ENCODE results near the gene MISP. TPM values are rescaled to one million over a fixed set of nuclear protein-coding genes. Genes with fewer than 3 reads are reported as not detected.
A peak's percentile ranks its signal among the peaks of the same experiment; 100 is the strongest.

MISP gene
- total RNA-seq, 2 donors from 2014 or later = 0.14 TPM; not detected in 1

DNA sequence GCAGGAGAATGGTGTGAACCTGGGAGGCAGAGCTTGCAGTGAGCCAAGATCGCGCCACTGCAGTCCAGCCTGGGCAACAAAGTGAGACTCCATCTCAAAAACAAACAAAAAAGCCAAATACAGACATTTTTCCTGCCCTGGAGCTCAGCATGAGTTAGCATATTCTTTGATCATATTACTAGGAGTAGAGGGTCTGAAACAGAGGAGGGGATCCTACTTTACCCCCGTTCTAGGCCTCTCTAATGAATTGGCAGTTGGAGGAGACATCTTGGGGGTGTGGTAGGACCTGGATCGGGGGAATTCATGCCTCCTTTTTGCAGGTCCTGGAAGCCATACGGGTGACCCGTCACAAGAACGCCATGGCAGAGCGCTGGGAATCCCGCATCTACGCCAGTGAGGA lies 12.3 kb downstream of the MISP start:
- intact Hi-C loops (cut with DNase I) = loop anchor here in 1 of 2 donors (10.0 kb wide), 1 partner anchor 232 kb away; no protein-coding TSS in a partner anchor
- no peak for DNase-seq (ENCODE audit: low spot score)

DNA sequence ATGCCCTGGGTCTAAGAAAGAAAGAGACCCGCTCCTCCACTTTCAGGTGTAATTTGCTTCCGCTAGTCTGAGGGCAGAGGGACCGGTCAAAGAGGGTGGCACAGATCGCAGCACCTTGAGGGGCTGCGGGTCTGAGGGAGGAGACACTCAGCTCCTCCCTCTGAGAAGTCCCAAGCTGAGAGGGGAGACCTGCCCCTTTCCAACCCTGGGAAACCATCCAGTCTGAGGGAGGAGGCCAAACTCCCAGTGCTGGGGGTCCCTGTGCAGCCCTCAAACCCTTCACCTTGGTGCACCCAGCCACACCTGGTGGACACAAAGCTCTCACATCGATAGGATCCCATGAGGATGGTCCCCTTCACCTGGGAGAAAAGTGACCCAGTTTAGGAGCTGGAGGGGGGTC lies 13.0 kb downstream of the MISP start:
- intact Hi-C loops (cut with DNase I) = loop anchor here in 1 of 2 donors (10.0 kb wide), 1 partner anchor 231 kb away; no protein-coding TSS in a partner anchor
- DNase-seq (ENCODE audit: low spot score) = no peak

DNA sequence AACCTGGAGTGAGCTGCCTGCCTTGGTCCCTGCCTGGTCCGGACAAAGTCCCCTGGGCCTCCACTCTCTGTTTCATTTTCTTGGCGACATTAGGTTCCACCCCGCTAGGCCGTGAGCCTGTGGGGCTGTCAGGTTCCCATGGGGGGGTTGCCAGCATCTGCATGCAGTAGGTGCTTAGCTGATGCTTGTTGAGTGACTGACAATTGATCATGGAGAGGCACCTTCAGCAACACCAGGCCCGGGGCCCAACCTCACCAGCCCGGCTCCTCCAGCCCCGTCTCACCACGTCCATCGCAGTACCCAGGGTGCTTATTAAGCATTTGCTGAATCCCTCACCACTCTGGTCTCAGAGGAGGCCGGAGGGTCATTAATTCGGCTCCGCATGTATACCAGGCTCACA lies 13.4 kb downstream of the MISP start:
- intact Hi-C loops (cut with DNase I) = loop anchor here in 1 of 2 donors (10.0 kb wide), 1 partner anchor 230 kb away; no protein-coding TSS in a partner anchor
- no peak for DNase-seq (ENCODE audit: low spot score)

DNA sequence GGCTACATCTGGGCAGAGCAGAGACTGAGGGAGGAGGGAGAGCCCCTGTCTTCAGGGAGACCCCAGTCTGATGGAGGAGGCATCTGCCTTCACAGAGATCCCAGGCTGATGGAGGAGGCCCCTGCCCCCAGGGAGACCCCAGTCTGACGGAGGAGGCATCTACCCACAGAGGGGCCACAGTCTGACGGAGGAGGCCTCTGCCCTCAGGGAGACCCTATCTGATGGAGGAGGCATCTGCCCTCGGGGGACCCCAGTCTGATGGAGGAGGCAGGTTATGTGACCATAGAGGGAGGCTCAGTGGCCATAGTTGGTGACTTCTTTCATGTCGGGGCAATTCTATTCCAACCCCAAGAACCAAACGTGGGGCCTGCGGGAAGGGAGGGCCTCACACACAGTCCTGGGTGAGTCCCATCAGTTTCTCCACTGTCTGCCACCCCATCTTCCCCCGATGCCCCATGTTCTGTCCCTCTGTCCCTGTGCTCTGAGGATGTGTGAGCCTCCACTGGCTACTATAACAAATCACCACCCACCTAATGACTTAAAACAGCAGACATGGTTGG lies 14.3 kb downstream of the MISP start:
- intact Hi-C loops (cut with DNase I) = loop anchor here in 1 of 2 donors (5.0 to 10.0 kb wide), 2 partner anchors 152 to 230 kb away; partner anchors contain the start of gene KISS1R
- no peak for DNase-seq (ENCODE audit: low spot score)

DNA sequence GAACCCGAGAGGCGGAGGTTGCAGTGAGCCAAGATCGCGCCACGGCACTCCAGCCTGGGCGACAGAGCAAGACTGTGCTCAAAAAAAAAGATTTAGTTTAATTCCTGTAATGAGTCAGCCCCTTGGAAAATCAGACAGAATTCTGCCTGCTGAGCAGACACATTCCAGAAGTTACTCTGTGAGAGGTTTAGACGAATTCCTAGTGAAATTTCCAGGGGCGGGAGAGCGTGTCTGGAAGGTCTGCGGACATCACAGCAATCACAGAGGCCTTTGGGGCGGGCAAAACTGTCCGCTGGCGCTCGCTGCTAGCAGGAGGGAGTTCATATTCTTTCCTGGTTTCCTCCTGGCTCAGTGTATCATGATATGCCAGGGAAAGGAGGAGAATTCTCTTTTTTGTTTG lies 17.5 kb downstream of the MISP start:
- intact Hi-C loops (cut with DNase I) = loop anchor here in 1 of 2 donors (5.0 to 10.0 kb wide), 2 partner anchors 149 to 226 kb away; partner anchors contain the start of gene KISS1R
- DNase-seq (ENCODE audit: low spot score) = no peak

DNA sequence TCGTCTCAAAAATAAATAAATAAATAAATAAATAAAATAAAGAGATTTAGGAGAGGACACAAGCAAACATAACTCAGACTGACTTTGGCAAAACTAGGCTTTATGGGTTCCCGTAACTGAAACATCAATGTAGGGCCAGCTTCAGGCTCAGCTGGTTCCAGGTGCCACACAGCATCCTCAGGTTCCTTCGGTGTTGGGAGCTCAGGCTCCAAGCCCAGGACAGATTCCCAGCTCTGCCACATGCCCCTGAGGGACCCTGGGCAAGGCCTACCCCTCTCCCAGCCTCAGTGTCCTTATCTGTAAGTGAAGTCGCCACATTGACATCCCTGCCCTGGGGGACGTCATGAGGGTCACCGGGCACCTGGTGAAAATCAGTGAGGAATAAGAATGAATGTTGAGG lies 18.7 kb downstream of the MISP start:
- intact Hi-C loops (cut with DNase I) = loop anchor here (5.0 to 10.0 kb wide), 4 partner anchors 83 to 225 kb away; partner anchors contain the start of genes ELANE (in 1 of the 2) and KISS1R (in 1 of the 2)
- no peak for DNase-seq (ENCODE audit: low spot score)

DNA sequence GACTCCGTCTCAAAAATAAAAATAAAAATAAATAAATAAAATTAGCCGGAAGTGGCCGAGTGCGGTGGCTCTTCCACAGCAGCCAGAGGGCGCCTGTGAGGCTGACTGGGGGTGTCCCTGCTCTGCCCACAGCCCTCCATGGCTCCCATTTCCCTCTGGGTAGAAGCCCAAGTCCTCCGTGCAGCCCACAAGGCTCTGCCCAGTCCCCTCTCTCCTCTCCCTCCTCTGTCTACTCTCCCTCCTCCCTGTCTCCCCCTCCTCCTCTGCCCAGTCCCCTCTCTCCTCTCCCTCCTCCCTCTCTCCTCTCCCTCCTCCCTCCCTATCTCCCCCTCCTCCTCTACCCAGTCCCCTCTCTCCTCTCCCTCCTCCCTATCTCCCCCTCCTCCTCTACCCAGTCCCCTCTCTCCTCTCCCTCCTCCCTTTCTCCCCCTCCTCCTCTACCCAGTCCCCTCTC lies 20.4 kb downstream of the MISP start:
- intact Hi-C loops (cut with DNase I) = loop anchor here in 1 of 2 donors (5.0 to 10.0 kb wide), 3 partner anchors 81 to 223 kb away; partner anchors contain the start of gene ELANE
- no peak for DNase-seq (ENCODE audit: low spot score)

DNA sequence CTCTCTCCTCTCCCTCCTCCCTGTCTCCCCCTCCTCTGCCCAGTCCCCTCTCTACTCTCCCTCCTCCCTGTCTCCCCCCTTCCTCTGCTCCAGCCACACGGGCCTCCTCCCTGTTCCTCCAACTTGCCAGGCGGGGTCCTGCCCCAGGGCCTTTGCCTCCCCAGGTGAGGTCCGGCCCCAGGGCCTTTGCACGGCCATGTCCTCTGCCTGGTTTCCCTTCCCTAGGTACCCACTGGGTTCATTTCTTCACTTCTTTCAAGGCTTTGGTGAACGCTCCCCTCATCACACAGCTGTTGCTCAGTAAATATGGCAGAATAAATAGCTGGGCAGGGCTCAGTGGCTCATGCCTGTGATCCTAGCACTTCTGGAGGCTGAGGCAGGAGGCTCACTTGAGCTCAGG lies 21.2 kb downstream of the MISP start:
- DNase-seq (ENCODE audit: low spot score) = no peak
- intact Hi-C loops (cut with DNase I) = loop anchor here in 1 of 2 donors (5.0 to 10.0 kb wide), 3 partner anchors 80 to 223 kb away; partner anchors contain the start of gene ELANE

DNA sequence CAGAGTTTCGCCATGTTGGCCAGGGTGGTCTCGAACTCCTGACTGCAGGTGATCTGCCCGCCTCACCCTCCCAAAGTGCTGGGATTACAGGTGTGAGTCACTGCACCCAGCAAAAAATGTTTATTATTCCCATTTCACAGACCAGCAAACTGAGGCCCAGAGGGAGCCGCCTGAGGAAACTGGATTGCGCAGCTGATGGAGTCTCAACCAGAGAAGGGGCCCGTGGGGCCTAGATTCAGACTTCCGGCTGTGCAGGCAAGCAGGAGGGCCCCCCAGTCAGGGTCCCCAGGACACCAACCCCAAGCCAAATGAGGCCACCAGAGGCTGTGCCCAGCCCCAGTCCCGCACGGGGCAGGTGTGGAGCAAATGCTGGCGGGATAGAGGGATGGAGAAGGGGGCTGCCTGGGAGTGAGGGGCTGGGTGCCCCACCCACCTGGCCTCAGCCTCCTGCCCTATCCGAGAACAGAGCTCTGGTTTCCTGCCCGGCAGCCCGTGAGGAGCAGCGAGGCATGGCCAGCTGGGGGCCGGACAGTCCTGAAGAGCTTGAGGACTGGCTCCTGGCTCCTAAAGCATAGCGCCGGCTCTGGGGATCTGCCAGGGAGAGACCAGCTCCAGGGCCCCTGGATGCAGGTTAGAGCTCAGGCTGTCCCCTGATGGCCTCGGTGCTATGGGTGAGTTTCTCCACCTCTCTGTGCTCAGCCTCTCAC lies 22.0 kb downstream of the MISP start:
- intact Hi-C loops (cut with DNase I) = loop anchor here in 1 of 2 donors (5.0 to 10.0 kb wide), 3 partner anchors 79 to 222 kb away; partner anchors contain the start of gene ELANE
- no peak for DNase-seq (ENCODE audit: low spot score)

DNA sequence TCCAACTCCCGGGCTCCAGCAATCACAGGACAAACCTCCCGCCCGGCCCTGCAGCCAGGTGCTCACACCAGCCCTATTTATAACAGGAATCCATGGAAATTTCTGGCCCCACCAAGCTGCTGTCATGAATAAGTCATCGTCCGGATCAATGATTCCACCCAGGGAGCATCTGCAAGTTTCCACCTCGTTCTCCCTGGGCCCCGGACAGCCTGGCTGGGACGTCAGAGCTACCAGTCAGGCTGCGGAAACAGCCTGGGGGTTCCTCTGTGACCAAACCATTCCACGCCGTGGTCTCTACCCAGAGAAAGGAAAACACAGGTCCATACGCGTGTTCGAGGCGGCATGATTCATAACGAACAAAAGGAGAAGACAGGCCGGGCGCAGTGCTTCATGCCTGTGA lies 25.6 kb downstream of the MISP start:
- intact Hi-C loops (cut with DNase I) = loop anchor here in 1 of 2 donors (10.0 kb wide), 1 partner anchor 218 kb away; no protein-coding TSS in a partner anchor

DNA sequence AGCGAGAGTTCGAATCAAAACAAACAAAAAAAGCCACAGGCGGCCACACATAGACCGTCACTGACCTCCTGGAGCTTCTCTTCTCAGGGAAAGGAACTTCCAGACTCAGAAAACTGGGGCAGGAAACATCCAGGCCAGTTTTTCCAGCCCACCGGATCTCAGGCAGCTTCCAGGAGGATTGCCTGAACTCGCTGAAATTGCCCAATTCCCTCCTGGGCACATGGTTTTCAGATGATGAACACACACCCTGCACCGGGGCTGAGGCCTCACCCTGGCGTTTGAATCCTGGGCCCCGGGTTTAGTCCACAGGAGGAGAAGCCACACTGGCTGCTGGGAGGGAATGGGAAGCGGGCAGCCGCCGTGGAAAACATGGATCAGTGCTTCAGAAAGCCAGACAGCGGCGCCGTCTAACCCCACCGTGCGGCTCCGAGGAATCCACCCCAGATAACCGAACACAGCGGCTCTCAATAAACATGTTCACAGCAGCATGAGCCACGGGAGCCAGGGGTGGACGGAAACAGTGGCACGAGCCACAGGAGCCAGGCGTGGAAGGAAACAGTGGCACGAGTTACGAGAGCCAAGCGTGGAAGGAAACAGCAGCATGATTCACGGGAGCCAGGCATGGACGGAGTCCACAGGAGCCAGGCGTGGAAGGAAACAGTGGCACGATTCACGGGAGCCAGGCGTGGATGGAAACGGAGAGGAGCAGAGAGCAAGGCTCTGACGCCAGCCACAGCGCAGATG lies 28.2 kb downstream of the MISP start:
- peak; percentile 89 for DNase-seq (ENCODE audit: low spot score)

More for the DNA sequence above, 25.6 kb downstream of the MISP start:
- no peak for DNase-seq (ENCODE audit: low spot score)

DNA sequence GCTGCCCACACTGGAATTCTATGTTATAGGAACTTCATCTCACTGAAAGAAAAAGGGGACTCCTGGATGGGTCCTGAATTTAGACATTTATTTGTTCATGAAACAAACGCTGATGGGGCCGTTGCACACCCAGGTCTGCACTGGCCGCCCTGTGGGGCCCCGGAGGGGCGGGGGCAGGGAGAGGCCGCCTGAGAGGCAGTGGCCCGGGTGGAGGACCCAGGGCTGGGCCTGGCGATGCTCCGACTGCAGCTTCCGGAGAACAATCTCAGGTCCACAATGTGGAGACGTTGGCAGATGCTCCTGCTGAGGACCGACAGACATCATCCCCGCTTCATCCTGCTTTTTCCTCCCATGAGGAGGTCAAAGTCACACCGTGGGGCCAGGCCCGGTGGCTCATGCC lies 30.0 kb downstream of the MISP start:
- intact Hi-C loops (cut with DNase I) = no loop called here
- no peak for DNase-seq (ENCODE audit: low spot score)

More for the DNA sequence above, 28.2 kb downstream of the MISP start:
- intact Hi-C loops (cut with DNase I) = loop anchor here in 1 of 2 donors (10.0 kb wide), 1 partner anchor 216 kb away; no protein-coding TSS in a partner anchor

DNA sequence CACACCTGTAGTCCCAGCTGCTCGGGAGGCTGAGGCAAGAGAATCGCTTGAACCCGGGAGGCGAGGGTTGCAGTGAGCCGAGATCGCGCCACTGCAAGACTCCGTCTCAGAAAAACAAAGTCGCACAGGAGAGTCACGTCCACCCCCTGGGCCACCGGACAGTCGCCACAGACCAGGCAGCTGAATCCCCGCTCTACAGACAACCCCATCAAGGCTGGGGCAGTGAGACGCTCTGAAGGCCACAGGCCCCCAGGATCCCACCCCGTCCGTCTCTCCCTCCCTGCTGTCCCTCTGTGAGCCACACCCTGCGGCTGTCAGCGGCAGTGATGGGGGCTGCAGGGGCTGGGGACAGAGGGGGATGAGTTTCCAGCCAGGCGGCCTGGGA lies 30.9 kb downstream of the MISP start:
- DNase-seq (ENCODE audit: low spot score) = no peak
- intact Hi-C loops (cut with DNase I) = no loop called here

DNA sequence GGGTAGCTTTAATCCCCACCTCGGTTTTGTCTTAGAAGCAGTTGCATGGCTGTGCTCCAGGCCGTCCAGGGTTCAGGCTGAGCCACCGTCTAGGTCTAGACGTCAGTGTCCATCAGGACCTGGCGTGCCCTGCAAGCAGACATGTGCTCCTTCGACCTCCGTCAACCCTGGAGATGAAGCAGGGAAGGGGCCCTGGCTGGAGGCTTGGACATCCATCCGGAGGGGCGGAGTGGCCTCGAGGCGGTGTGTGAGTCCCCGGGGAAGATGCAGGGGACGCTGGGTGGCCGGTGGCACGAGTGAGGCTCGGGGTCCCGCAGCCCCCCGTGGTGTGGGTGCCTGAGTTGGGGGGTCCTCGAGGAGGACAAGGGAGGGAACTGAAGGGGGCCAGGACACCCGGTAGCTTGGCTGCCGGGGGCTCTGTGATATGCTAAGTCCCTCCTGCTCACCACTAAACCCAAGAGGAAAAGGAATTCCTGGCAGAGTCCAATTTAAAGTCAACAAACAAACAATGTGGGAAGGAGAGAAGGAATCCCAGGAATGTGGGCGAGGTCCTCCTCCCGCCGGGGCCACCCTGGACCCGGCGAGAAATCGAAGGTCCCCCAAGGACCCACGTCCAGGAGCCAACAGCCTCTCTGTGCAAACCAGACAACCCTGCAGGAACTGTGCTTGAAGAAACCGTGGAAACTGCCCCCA lies 31.4 kb downstream of the MISP start:
- intact Hi-C loops (cut with DNase I) = no loop called here
- DNase-seq (ENCODE audit: low spot score) = no peak

DNA sequence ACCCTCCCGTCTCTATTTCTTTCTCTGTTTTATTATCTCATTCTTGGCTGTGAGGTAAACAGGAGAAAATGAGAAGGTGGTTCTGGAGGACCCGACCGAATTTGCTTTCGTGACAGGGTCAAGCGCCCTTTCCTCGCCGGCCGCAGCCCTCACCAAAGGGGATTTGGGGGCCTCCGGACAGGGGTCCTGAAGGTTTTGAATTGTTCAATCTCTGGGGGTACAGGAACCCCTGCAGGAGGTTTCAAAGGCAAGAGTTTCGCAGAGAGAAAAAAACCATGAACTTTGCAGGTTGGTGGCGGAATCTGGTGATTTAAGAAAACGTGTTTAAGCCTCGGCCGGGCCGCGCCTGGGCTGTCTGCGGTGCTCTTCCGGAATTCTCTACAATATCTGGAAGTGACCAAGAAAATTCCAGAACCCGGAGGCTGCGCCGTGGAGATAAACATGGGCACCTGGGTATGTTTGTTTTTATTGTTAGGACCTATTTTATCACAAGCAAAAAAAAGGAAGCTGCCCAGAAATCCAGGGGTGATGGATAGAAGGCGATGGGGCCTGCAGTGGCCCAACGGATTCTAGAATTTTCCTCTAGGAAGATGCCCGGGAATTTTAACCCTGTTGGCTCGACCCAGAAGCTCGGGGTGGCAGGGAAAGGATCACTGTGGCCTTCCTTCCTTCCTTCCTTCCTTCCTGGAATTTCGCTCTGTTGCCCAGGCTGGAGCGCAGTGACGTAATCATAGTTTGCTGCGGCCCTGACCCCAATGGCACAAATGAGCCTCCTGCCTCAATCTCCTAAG lies 32.2 kb downstream of the MISP start:
- DNase-seq (ENCODE audit: low spot score) = no peak
- intact Hi-C loops (cut with DNase I) = no loop called here

DNA sequence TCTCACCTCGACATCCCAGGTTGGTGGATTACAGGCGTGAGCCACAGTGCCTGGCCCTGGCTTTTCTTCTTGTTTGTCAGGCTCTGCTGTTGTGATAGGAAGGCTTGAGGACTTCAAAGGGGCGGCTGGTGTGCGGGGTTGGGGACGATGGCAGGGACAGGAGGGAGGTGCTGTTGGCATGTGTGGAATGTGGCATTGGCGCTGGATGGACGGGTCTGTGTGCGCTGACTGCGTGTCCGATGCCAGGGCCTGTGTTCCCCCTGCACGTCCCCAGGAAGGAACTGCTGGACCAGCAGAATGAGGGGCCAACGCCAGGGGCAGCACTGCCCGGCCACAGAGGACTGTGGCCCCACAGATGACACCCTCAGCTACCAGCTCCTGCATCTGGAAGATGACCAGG lies 33.6 kb downstream of the MISP start:
- intact Hi-C loops (cut with DNase I) = no loop called here
- no peak for DNase-seq (ENCODE audit: low spot score)

DNA sequence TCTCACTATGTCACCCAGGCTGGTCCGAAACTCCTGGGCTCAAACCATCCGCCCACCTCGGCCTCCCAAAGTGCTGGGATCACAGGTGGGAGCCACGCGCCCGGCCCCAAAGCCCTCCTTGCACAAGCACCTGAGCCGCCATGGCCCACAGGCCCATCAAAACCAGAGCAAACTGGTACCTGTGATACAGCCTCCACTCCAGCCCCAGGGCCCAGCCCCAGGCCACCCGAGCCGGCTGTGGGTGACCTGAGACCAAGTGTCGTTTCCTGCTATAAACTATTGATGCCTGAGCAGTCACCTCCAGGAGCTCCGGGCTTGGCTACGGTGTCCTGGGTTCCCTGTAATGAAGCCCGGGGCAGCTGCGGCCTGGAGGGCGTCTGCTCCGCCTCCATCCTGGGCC lies 36.6 kb downstream of the MISP start:
- intact Hi-C loops (cut with DNase I) = no loop called here
- no peak for DNase-seq (ENCODE audit: low spot score)

DNA sequence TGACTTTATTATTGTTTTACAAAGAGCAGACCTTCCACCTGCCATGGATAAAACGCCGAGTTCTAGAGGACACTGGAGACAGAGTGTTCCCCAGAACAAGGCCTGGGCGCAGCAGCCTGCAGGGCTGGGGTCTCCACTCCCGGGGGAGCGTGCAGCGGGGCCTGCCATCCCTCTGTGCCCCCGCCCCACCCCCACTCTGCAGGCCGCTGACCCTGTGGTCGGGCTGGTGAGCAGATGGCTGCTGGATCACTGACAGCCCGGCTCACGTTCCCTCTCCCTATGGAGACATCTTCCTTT lies 37.7 kb downstream of the MISP start:
- intact Hi-C loops (cut with DNase I) = no loop called here

More for the DNA sequence above, 37.7 kb downstream of the MISP start:
- DNase-seq (ENCODE audit: low spot score) = no peak

All from posterior vena cava (tissue), 2 donors.